Stomach (tissue), 9 donors: ENCODE measurements around the gene DCLK2. TPM values are rescaled to one million over a fixed set of nuclear protein-coding genes. Genes with fewer than 3 reads are reported as not detected.
"Not testable (repeated sequence)": the region's sequence is repeated elsewhere in the genome, so short reads cannot be mapped to it uniquely, and the experiment has no call there.

Source experiments
- DNase-seq, 2 donors: peaks; one replicate each; pipeline versions ENCODE4 v3.0.0 to v3.0.0-alpha.2; 2013 to 2019
- H3K27ac ChIP-seq, 5 donors: fragments of 200-600 bp in 4 of 5; sonication (generic) in 4 of 5; one replicate each; pipeline ENCODE4 v1.5.1; 2013 to 2019; ENCODE audit warnings: mild to moderate bottlenecking in 1 of 5, moderate library complexity in 1 of 5
- H3K27me3 ChIP-seq, 3 donors: fragments of 200-600 bp; sonication (generic); one replicate each; pipeline ENCODE4 v1.5.1; 2017 to 2019; ENCODE audit warnings: mixed run types in 1 of 3
- H3K36me3 ChIP-seq, 4 donors: fragments of 200-600 bp; sonication (generic); 1 replicate in 3 of 4; 2 replicates in 1 of 4; pipeline ENCODE4 v1.5.1; 2016 to 2019
- H3K4me1 ChIP-seq, 4 donors: fragments of 200-600 bp; sonication (generic); one replicate each; pipeline ENCODE4 v1.5.1; 2016 to 2019
- H3K4me3 ChIP-seq, 4 donors: fragments of 200-600 bp; sonication (generic) in 3 of 4; one replicate each; pipeline ENCODE4 v1.5.1; 2016 to 2019; ENCODE audit warnings: mild to moderate bottlenecking in 1 of 4
- H3K9me3 ChIP-seq, 4 donors: fragments of 200-600 bp; sonication (generic); one replicate each; pipeline ENCODE4 v1.5.1; 2016 to 2019
- CTCF ChIP-seq, 7 experiments: fragments of 450-650 bp in 4 of 7; fragments of 200-600 bp in 3 of 7; sonication (generic) in 3 of 7; IDR thresholded peaks; one replicate each; pipeline ENCODE4 v1.5.1; 2016 to 2019; ENCODE audit warnings: antibody characterized with exemption in 7 of 7, control low read depth in 2 of 7, mild to moderate bottlenecking in 1 of 7
- EP300 ChIP-seq: sonication (generic); formaldehyde crosslinking; IDR thresholded peaks from one replicate; pipeline ENCODE4 v1.6.1; 2017; ENCODE audit warnings: antibody characterized with exemption
- POLR2A ChIP-seq, 4 donors: fragments of 450-650 bp; IDR thresholded peaks; one replicate each; pipeline ENCODE4 v1.6.1; 2016; ENCODE audit warnings: antibody characterized with exemption in 4 of 4, control low read depth in 2 of 4, mild to moderate bottlenecking in 1 of 4, moderate library complexity in 1 of 4
- POLR2AphosphoS5 ChIP-seq, 3 donors: sonication (generic); formaldehyde crosslinking; IDR thresholded peaks; one replicate each; pipeline ENCODE4 v1.6.1; 2016; ENCODE audit warnings: antibody characterized with exemption in 3 of 3
- WGBS, 5 donors: extraction: QIAGEN DNeasy Blood & Tissue Kit in 3 of 5; methylation state at CpG; one replicate each; pipeline versions ENCODE4 v1.1.5 to v1.1.7; 2013 to 2018; 5-methylcytosine and 5-hydroxymethylcytosine counted together
- intact Hi-C: fragments of 100-400 bp; cut with DNase I; formaldehyde crosslinking; loops from one replicate; pipeline ENCODE4 v1.15.1; 2023; ENCODE audit warnings: low total_unique reads
- polyA plus RNA-seq, 3 donors: library from polyadenylated mRNA; stranded (reverse); fragments of 200-250 nt; gene quantifications; one replicate each; pipeline ENCODE4 v1.2.3, GENCODE V29; 2013
- total RNA-seq, 5 donors: library from RNA; depleted of rRNA; stranded (reverse); fragments of >200 nt; gene quantifications; one replicate each; pipeline versions ENCODE4 v1.1.0 to v1.2.3, GENCODE V29; 2014 to 2016
- donor health status: healthy with polysubstance abuse.
- donor health status: Bipolar disorder and iron deficiency.
- donor health status: healthy.

Gene DCLK2
- total and polyA plus RNA-seq, 8 donors: 0.61 to 16.3 (median 1.7) TPM

GRCh38 chr4:150182794-150183193 lies 104.5 kb downstream of the DCLK2 start:
- H3K4me3 ChIP-seq: no peak overlapping the region

GRCh38 chr4:150185033-150185432 lies 106.8 kb downstream of the DCLK2 start:
- H3K9me3 ChIP-seq, H3K4me1 ChIP-seq, H3K27ac ChIP-seq, DNase-seq, H3K36me3 ChIP-seq, intact Hi-C loops, H3K27me3 ChIP-seq, H3K4me3 ChIP-seq: not testable (repeated sequence)
- 84 to 93% (median 91%) methylated on average over 4 of the region's 4 CpGs for WGBS, 5 donors

More at GRCh38 chr4:150182794-150183193, 104.5 kb downstream of the DCLK2 start:
- Histone ChIP-seq H3K27ac (no peak overlapping the region), H3K36me3 (no peaks in the 10 kb centered on the region), H3K27me3 (no peaks in the 10 kb centered on the region), H3K9me3 (no peaks in the 10 kb centered on the region), H3K4me1 (peaks cover 0 to 14% (median under 1%) of the 10 kb centered on the region in 4 donors)
- TF ChIP-seq POLR2AphosphoS5 (IDR thresholded peaks at IDR 0.05) (no peak), POLR2A (IDR thresholded peaks at IDR 0.05) (no peak), EP300 (no peak), CTCF (IDR thresholded peaks at IDR 0.05) (no peak)
- DNase-seq: no peak
- intact Hi-C loops: no loop called here
- WGBS, 5 donors: 75 to 93% (median 89%) methylated on average over 2 of the region's 2 CpGs

GRCh38 chr4:150192986-150193385 lies 114.7 kb downstream of the DCLK2 start:
- no peaks in the 10 kb centered on the region for H3K4me1 ChIP-seq
- WGBS, 5 donors: 78 to 87% (median 81%) methylated on average over 3 of the region's 3 CpGs
- H3K4me3 ChIP-seq: no peak overlapping the region
- H3K27me3 ChIP-seq: no peaks in the 10 kb centered on the region
- no peaks in the 10 kb centered on the region for H3K9me3 ChIP-seq
- DNase-seq: no peak
- no peak overlapping the region for H3K27ac ChIP-seq
- H3K36me3 ChIP-seq: no peaks in the 10 kb centered on the region
- TF ChIP-seq EP300 (no peak), POLR2A (IDR thresholded peaks at IDR 0.05) (no peak), CTCF (IDR thresholded peaks at IDR 0.05) (no peak), POLR2AphosphoS5 (IDR thresholded peaks at IDR 0.05) (no peak)
- intact Hi-C loops: no loop called here

GRCh38 chr4:150197256-150197655 lies 119.0 kb downstream of the DCLK2 start:
- H3K27me3 ChIP-seq, DNase-seq, H3K4me1 ChIP-seq, H3K9me3 ChIP-seq, H3K36me3 ChIP-seq, intact Hi-C loops, H3K4me3 ChIP-seq, H3K27ac ChIP-seq: not testable (repeated sequence)
- WGBS, 5 donors: 87 to 95% (median 94%) methylated on average over 4 of the region's 4 CpGs

- WGBS, 5 donors: 91 to 98% (median 97%) methylated on average over 2 of the region's 2 CpGs
- H3K27me3 ChIP-seq: no peaks in the 10 kb centered on the region
Measured at GRCh38 chr4:150199056-150199455, 120.8 kb downstream of the DCLK2 start.

More at GRCh38 chr4:150199056-150199455, 120.8 kb downstream of the DCLK2 start:
- no peak for DNase-seq
- Histone ChIP-seq H3K27ac (no peak overlapping the region), H3K36me3 (no peaks in the 10 kb centered on the region), H3K4me3 (no peak overlapping the region), H3K4me1 (no peaks in the 10 kb centered on the region), H3K9me3 (no peaks in the 10 kb centered on the region)
- TF ChIP-seq POLR2AphosphoS5 (IDR thresholded peaks at IDR 0.05): no peak
- TF ChIP-seq CTCF (IDR thresholded peaks at IDR 0.05): no peak
- no peak for TF ChIP-seq POLR2A (IDR thresholded peaks at IDR 0.05)
- TF ChIP-seq EP300: no peak
- intact Hi-C loops: no loop called here
